Measurements from ENCODE around the gene TNS2.
"Not testable (repeated sequence)": the region's sequence is repeated elsewhere in the genome, so short reads cannot be mapped to it uniquely, and the experiment has no call there.

Gene TNS2

GRCh38 chr12:53069621-53070410 lies 20.0 kb downstream of the TNS2 start:
- DNase-seq = no peak

- DNase-seq = no peak
These were observed 21.1 kb downstream of the TNS2 start for GRCh38 chr12:53070877-53071492.

- no peak for DNase-seq
These were observed 22.0 kb downstream of the TNS2 start for GRCh38 chr12:53071591-53072551.

- DNase-seq = no peak
These were observed 24.0 kb downstream of the TNS2 start for GRCh38 chr12:53073881-53074280.

- DNase-seq = no peak
These were observed 24.6 kb downstream of the TNS2 start for GRCh38 chr12:53074283-53074998.

GRCh38 chr12:53074999-53075370 lies 25.1 kb downstream of the TNS2 start:
- no peak for DNase-seq

GRCh38 chr12:53076461-53076860 lies 26.6 kb downstream of the TNS2 start:
- no peak for DNase-seq

GRCh38 chr12:53077030-53077429 lies 27.2 kb downstream of the TNS2 start:
- no peak for DNase-seq

- peak; percentile 31 for DNase-seq
These were observed 28.8 kb downstream of the TNS2 start for GRCh38 chr12:53078425-53079225.

GRCh38 chr12:53079226-53080117 lies 29.6 kb downstream of the TNS2 start, which contains the start of gene SPRYD3:
Gene SPRYD3, minus strand, starts transcription at chr12:53079390. Its CDS starts 57 bp downstream, at chr12:53079333.
- peak; percentile 94 for DNase-seq

GRCh38 chr12:53082637-53083175 lies 32.8 kb downstream of the TNS2 start:
- DNase-seq = no peak

GRCh38 chr12:53086361-53086760 lies 36.5 kb downstream of the TNS2 start:
- DNase-seq = no peak

- DNase-seq = no peak
These were observed 40.2 kb downstream of the TNS2 start for GRCh38 chr12:53090105-53090504.

GRCh38 chr12:53090554-53090953 lies 40.7 kb downstream of the TNS2 start:
- no peak for DNase-seq

- DNase-seq = no peak
These were observed 41.9 kb downstream of the TNS2 start for GRCh38 chr12:53091756-53092155.

GRCh38 chr12:53093777-53094393 lies 44.0 kb downstream of the TNS2 start:
- DNase-seq = no peak

GRCh38 chr12:53094394-53094787 lies 44.5 kb downstream of the TNS2 start:
- DNase-seq = no peak

- not testable (repeated sequence) for DNase-seq
These were observed 45.1 kb downstream of the TNS2 start for GRCh38 chr12:53094796-53095595.

GRCh38 chr12:53095596-53095895 lies 45.7 kb downstream of the TNS2 start:
- not testable (repeated sequence) for DNase-seq
